ENCODE measurements around the gene DYNC1H1.

DNA sequence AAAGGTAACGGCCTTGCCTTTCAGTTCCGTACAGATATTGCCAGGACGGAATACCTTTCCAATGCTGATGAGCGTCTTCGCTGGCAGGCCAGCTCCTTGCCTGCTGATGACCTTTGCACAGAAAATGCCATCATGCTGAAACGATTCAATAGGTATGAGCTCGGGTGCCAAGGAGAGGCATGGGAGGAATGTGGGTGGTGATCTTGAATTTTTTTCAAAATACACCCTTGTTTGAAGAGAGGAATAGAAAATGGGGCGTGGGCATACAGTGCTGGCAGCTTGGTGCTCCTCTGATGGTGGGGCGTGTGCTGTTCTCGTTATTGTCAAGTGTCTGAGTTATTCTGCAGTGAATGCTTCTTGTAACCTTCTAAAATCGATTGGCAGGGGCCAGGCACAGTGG, 69.9 kb downstream of the DYNC1H1 start:
- TF ChIP-seq, protein P1, sequence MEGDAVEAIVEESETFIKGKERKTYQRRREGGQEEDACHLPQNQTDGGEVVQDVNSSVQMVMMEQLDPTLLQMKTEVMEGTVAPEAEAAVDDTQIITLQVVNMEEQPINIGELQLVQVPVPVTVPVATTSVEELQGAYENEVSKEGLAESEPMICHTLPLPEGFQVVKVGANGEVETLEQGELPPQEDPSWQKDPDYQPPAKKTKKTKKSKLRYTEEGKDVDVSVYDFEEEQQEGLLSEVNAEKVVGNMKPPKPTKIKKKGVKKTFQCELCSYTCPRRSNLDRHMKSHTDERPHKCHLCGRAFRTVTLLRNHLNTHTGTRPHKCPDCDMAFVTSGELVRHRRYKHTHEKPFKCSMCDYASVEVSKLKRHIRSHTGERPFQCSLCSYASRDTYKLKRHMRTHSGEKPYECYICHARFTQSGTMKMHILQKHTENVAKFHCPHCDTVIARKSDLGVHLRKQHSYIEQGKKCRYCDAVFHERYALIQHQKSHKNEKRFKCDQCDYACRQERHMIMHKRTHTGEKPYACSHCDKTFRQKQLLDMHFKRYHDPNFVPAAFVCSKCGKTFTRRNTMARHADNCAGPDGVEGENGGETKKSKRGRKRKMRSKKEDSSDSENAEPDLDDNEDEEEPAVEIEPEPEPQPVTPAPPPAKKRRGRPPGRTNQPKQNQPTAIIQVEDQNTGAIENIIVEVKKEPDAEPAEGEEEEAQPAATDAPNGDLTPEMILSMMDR (IDR thresholded peaks at IDR 0.05) = no peak
- no peak for TF ChIP-seq POLR2A (IDR thresholded peaks at IDR 0.05)

Data from lower leg skin (tissue), 3 donors.